PC-9 (cell line): ENCODE measurements around the gene CD109. TPM values are rescaled to one million over a fixed set of nuclear protein-coding genes. Genes with fewer than 3 reads are reported as not detected.
A peak's percentile ranks its signal among the peaks of the same experiment; 100 is the strongest.

Experiments
- BruUV-seq: library from RNA; stranded (reverse); fragments of 400-500 nt; replicated peaks from 2 replicates; lab custom pipeline; 2021; lab: Mats Ljungman, UMichigan
- CTCF ChIA-PET: fragments of 300-600 bp; sonication (Branson Sonifier 250); formaldehyde crosslinking; loops from one replicate; lab custom pipeline; 2022; ENCODE audit warnings: antibody characterized with exemption; lab: Charles Lee
- POLR2A ChIA-PET: fragments of 300-600 bp; sonication (Branson Sonifier 250); formaldehyde crosslinking; loops from one replicate; lab custom pipeline; 2022; ENCODE audit warnings: antibody characterized with exemption; ENCODE audit not compliant: unreplicated experiment; lab: Charles Lee
- DNase-seq, 2 experiments: peaks; one replicate each; pipeline versions ENCODE4 v3.0.0 to v3.0.0-alpha.2; 2015 to 2022; ENCODE audit warnings: mixed read lengths in 1 of 2
- H2AFZ ChIP-seq: fragments of 200-600 bp; sonication (generic); 2 replicates; pipeline ENCODE4 v1.8.1; 2017; ENCODE audit warnings: antibody characterized with exemption
- H3F3A ChIP-seq: fragments of 200-600 bp; sonication (generic); 2 replicates; pipeline ENCODE4 v1.8.1; 2017; ENCODE audit warnings: antibody characterized with exemption, mild to moderate bottlenecking, low read depth; ENCODE audit not compliant: insufficient read depth
- H3K27ac ChIP-seq: fragments of 200-600 bp; sonication (generic); 2 replicates; pipeline ENCODE4 v1.6.1; 2016; ENCODE audit warnings: mixed run types
- H3K27me3 ChIP-seq: fragments of 200-600 bp; sonication (generic); 2 replicates; pipeline ENCODE4 v1.6.1; 2016; ENCODE audit warnings: low read depth, mixed run types; ENCODE audit not compliant: insufficient read depth
- H3K36me3 ChIP-seq: fragments of 200-600 bp; sonication (generic); 2 replicates; pipeline ENCODE4 v1.6.1; 2016; ENCODE audit warnings: low read depth, mixed run types
- H3K4me1 ChIP-seq: fragments of 200-600 bp; sonication (generic); replicated peaks from 2 replicates; pipeline ENCODE4 v1.6.1; 2016; ENCODE audit warnings: mixed run types; ENCODE audit not compliant: insufficient read depth
- H3K4me2 ChIP-seq: fragments of 200-600 bp; sonication (generic); 2 replicates; pipeline ENCODE4 v1.6.1; 2017; ENCODE audit warnings: mixed run types
- H3K4me3 ChIP-seq: fragments of 200-600 bp; sonication (generic); 2 replicates; pipeline ENCODE4 v1.6.1; 2016; ENCODE audit warnings: mixed run types
- H3K79me2 ChIP-seq: fragments of 200-600 bp; sonication (generic); 2 replicates; pipeline ENCODE4 v1.6.1; 2017; ENCODE audit warnings: low read depth, mixed run types
- H3K9me2 ChIP-seq: fragments of 200-600 bp; sonication (generic); 2 replicates; pipeline ENCODE4 v1.8.1; 2017; ENCODE audit warnings: mild to moderate bottlenecking; ENCODE audit not compliant: insufficient read depth
- H3K9me3 ChIP-seq: fragments of 200-600 bp; sonication (generic); 2 replicates; pipeline ENCODE4 v1.8.1; 2016; ENCODE audit warnings: low read depth; ENCODE audit not compliant: insufficient read depth
- H4K20me1 ChIP-seq: fragments of 200-600 bp; sonication (generic); 2 replicates; pipeline ENCODE4 v1.8.1; 2017; ENCODE audit not compliant: insufficient read depth
- EZH2 ChIP-seq: fragments of 200-600 bp; sonication (generic); IDR thresholded peaks from 2 replicates; pipeline ENCODE4 v1.8.0; 2017; ENCODE audit warnings: antibody characterized with exemption, low read depth
- intact Hi-C: fragments of 100-400 bp; cut with micrococcal nuclease; formaldehyde crosslinking; loops from one replicate; pipeline ENCODE4 v1.10.0; 2022; ENCODE audit not compliant: unreplicated experiment
- total RNA-seq: library from RNA; stranded (reverse); gene quantifications from 2 replicates; pipeline ENCODE4 v1.2.3, GENCODE V29; 2021
- TF ChIP-seq, protein P1 (sequence below): fragments of 200-600 bp; sonication (generic); conservative IDR thresholded peaks from 2 replicates; pipeline ENCODE4 v1.6.1; 2017; ENCODE audit warnings: mixed run types, antibody characterized with exemption, mild to moderate bottlenecking, moderate library complexity

Gene CD109
- total RNA-seq, 1 experiment from 2014 or later = 50.7 TPM

- peak in 1 of 2 experiments; percentile 40 for DNase-seq
- Histone ChIP-seq H3K27ac (no peak overlapping the region), H3F3A (no peaks in the 10 kb centered on the region; the same call in 1 of the 2 replicates), H4K20me1 (no peaks in the 10 kb centered on the region), H3K27me3 (no peaks in the 10 kb centered on the region), H3K4me1 (no peaks in the 10 kb centered on the region), H3K4me3 (no peak overlapping the region), H3K79me2 (no peaks in the 10 kb centered on the region), H3K36me3 (no peaks in the 10 kb centered on the region), H2AFZ (no peak overlapping the region), H3K9me2 (no peaks in the 10 kb centered on the region), H3K9me3 (no peaks in the 10 kb centered on the region), H3K4me2 (no peak overlapping the region)
- POLR2A ChIA-PET = interaction anchor here (0.7 kb wide), 1 partner anchor 205 kb away, joined by 4 read pairs; no protein-coding TSS in a partner anchor
- TF ChIP-seq, protein P1, sequence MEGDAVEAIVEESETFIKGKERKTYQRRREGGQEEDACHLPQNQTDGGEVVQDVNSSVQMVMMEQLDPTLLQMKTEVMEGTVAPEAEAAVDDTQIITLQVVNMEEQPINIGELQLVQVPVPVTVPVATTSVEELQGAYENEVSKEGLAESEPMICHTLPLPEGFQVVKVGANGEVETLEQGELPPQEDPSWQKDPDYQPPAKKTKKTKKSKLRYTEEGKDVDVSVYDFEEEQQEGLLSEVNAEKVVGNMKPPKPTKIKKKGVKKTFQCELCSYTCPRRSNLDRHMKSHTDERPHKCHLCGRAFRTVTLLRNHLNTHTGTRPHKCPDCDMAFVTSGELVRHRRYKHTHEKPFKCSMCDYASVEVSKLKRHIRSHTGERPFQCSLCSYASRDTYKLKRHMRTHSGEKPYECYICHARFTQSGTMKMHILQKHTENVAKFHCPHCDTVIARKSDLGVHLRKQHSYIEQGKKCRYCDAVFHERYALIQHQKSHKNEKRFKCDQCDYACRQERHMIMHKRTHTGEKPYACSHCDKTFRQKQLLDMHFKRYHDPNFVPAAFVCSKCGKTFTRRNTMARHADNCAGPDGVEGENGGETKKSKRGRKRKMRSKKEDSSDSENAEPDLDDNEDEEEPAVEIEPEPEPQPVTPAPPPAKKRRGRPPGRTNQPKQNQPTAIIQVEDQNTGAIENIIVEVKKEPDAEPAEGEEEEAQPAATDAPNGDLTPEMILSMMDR = peak; percentile 92
- TF ChIP-seq EZH2 = no peak
- BruUV-seq = no TSS peak
- CTCF ChIA-PET = interaction anchor here (0.6 to 2.2 kb wide), 7 partner anchors 60 to 1470 kb away, joined by 3 to 19 read pairs (median 4); partner anchors contain the start of gene COL12A1
- intact Hi-C loops = loop anchor here (1.0 kb wide), 2 partner anchors 1470 to 1489 kb away; no protein-coding TSS in a partner anchor
These were observed 43.1 kb downstream of the CD109 start for GRCh38 chr6:73739096-73739495.

DNA sequence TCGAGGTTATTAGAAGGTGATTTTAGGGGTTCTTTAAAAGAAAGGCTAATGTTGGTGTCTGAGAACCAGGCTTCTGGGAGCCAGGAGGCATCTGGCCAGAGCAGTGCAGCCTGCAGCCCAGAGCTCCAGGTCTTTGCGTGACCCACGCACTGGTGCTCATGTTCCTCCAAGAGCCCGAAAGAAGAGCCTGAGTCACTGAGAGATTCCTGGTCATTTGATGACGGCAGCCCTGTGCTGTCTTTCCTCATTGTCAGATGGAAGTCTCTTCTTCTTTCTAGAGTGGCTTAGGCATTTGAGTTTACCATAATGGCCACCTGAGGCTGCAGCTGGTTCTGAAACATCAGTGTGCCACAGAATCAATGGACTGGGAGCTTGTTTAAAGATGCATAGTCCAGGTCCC is 46.4 kb downstream of the CD109 start:
- no peak overlapping the region for H2AFZ ChIP-seq
- DNase-seq = no peak
- POLR2A ChIA-PET = no interaction called here
- no peaks in the 10 kb centered on the region for H3K36me3 ChIP-seq
- BruUV-seq = no TSS peak
- no peaks in the 10 kb centered on the region for H3K9me3 ChIP-seq
- H3K4me3 ChIP-seq = no peak overlapping the region
- H3K4me1 ChIP-seq = 0 out of 2 replicates have a peak, but pooled peaks cover 4% of the 10 kb centered on the region
- H4K20me1 ChIP-seq = no peaks in the 10 kb centered on the region
- intact Hi-C loops = loop anchor here (10.0 kb wide), 1 partner anchor 832 kb away; no protein-coding TSS in a partner anchor
- no peaks in the 10 kb centered on the region for H3K9me2 ChIP-seq
- H3K79me2 ChIP-seq = no peaks in the 10 kb centered on the region
- CTCF ChIA-PET = interaction anchor here (0.6 kb wide), 1 partner anchor 1464 kb away, joined by 6 read pairs; no protein-coding TSS in a partner anchor
- H3F3A ChIP-seq = no peaks in the 10 kb centered on the region; the same call in 1 of the 2 replicates
- no peak for TF ChIP-seq EZH2
- TF ChIP-seq, protein P1 = no peak
- no peaks in the 10 kb centered on the region for H3K27me3 ChIP-seq
- H3K27ac ChIP-seq = no peak overlapping the region
- H3K4me2 ChIP-seq = no peak overlapping the region

DNA sequence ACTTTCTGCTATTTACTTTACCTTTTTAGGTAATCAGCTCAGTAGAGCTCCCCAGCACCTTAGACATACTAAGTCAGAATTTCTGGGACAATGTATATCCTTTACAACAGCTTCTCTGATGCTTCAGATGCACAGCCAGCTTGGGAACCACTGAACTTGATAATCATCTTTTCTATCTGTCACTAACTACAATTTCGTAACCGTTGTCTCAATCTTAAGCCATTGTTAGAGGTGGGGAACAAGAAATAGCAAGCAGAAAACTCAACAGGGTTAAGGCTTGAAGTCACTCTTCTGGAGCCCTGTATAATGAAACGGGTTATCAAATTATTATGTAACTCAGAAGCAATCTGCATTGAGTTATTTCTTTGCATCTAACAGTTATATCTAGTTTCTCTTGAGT is 47.1 kb downstream of the CD109 start:
- intact Hi-C loops = loop anchor here (10.0 kb wide), 1 partner anchor 832 kb away; no protein-coding TSS in a partner anchor
- POLR2A ChIA-PET = no interaction called here

More for the DNA sequence above, 47.1 kb downstream of the CD109 start:
- no peak overlapping the region for H3K27ac ChIP-seq
- H3K9me2 ChIP-seq = no peaks in the 10 kb centered on the region
- no peaks in the 10 kb centered on the region for H3K79me2 ChIP-seq
- no peaks in the 10 kb centered on the region; the same call in 1 of the 2 replicates for H3F3A ChIP-seq
- TF ChIP-seq, protein P1 = no peak
- DNase-seq = no peak
- H3K27me3 ChIP-seq = no peaks in the 10 kb centered on the region
- BruUV-seq = no TSS peak
- no peaks in the 10 kb centered on the region for H4K20me1 ChIP-seq
- 0 out of 2 replicates have a peak, but pooled peaks cover 4% of the 10 kb centered on the region for H3K4me1 ChIP-seq
- H2AFZ ChIP-seq = no peak overlapping the region
- H3K9me3 ChIP-seq = no peaks in the 10 kb centered on the region
- CTCF ChIA-PET = interaction anchor here (0.6 kb wide), 1 partner anchor 1464 kb away, joined by 6 read pairs; no protein-coding TSS in a partner anchor
- H3K36me3 ChIP-seq = no peaks in the 10 kb centered on the region
- H3K4me2 ChIP-seq = no peak overlapping the region
- H3K4me3 ChIP-seq = no peak overlapping the region
